Nephron progenitor cell (in vitro differentiated cells): Measurements from ENCODE around the gene TMEM217.
"Not testable (repeated sequence)": the region's sequence is repeated elsewhere in the genome, so short reads cannot be mapped to it uniquely, and the experiment has no call there.

Source experiments
- DNase-seq: peaks from one replicate; pipeline ENCODE4 v3.0.0; 2021
- H3K27ac Mint-ChIP-seq: 2 replicates; pipeline ENCODE4 v1.8.0; 2021; ENCODE audit warnings: mild to moderate bottlenecking, moderate library complexity, mixed read lengths
- H3K27me3 Mint-ChIP-seq: 2 replicates; pipeline ENCODE4 v1.8.0; 2021; ENCODE audit warnings: mild to moderate bottlenecking, low read depth, mixed read lengths; ENCODE audit not compliant: poor library complexity
- H3K36me3 Mint-ChIP-seq: 2 replicates; pipeline ENCODE4 v1.8.0; 2021; ENCODE audit warnings: low read depth, mixed read lengths
- H3K4me1 Mint-ChIP-seq: 2 replicates; pipeline ENCODE4 v1.8.0; 2021; ENCODE audit warnings: mixed read lengths
- H3K4me3 Mint-ChIP-seq: 2 replicates; pipeline ENCODE4 v1.8.0; 2021; ENCODE audit warnings: mild to moderate bottlenecking, moderate library complexity, mixed read lengths
- H3K9me3 Mint-ChIP-seq: 2 replicates; pipeline ENCODE4 v1.8.0; 2021; ENCODE audit warnings: mild to moderate bottlenecking, moderate library complexity, mixed read lengths
- TF ChIP-seq, protein P1 (sequence below): fragments of 200-600 bp; sonication (generic); IDR thresholded peaks from 2 replicates; pipeline ENCODE4 v1.5.0; 2021; ENCODE audit warnings: antibody characterized with exemption

The TMEM217 gene

DNA sequence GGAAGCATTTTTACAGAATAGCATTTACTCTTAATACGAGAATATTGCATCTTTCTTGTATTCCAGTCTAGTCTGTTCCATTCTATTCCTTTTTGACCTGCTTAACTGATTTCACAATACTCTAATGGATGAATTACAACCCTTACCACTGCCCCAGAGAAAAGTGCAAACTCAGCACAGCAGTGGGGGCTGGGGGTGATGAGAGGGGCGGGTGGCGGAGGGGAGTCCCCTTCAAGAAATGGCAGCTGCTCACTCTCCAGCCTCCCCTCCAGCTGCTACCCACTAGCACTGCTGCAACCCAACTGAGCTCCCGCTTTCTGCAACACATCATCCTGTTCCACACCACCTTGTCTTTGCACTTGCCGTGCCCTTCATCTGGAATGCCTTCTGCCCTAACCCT lies 57.9 kb downstream of the TMEM217 start:
- Mint-ChIP-seq H3K27ac (no peak overlapping the region), H3K36me3 (no peaks in the 10 kb centered on the region), H3K27me3 (peaks cover 12% of the 10 kb centered on the region), H3K9me3 (peaks cover 13% of the 10 kb centered on the region), H3K4me1 (peaks cover 11% of the 10 kb centered on the region), H3K4me3 (no peak overlapping the region)
- DNase-seq, result no peak
- TF ChIP-seq, protein P1, sequence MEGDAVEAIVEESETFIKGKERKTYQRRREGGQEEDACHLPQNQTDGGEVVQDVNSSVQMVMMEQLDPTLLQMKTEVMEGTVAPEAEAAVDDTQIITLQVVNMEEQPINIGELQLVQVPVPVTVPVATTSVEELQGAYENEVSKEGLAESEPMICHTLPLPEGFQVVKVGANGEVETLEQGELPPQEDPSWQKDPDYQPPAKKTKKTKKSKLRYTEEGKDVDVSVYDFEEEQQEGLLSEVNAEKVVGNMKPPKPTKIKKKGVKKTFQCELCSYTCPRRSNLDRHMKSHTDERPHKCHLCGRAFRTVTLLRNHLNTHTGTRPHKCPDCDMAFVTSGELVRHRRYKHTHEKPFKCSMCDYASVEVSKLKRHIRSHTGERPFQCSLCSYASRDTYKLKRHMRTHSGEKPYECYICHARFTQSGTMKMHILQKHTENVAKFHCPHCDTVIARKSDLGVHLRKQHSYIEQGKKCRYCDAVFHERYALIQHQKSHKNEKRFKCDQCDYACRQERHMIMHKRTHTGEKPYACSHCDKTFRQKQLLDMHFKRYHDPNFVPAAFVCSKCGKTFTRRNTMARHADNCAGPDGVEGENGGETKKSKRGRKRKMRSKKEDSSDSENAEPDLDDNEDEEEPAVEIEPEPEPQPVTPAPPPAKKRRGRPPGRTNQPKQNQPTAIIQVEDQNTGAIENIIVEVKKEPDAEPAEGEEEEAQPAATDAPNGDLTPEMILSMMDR, result no peak

DNA sequence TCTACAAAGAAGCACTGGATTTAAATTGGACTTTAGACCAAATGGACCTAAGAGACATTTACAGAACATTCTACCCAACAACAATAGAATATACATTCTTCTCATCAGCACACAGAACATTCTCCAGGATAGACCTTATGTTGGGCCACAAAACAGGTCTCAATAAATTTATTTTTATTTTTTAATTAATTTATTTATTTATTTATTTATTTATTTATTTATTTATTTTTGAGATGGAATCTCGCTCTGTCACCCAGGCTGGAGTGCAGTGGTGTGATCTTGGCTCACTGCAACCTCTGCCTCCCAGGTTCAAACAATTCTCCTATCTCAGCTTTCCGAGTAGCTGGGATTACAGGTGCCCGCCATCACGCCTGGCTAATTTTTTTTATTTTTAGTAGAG lies 61.5 kb downstream of the TMEM217 start:
- Mint-ChIP-seq H3K9me3 (peaks cover 13% of the 10 kb centered on the region), H3K4me1 (peaks cover 19% of the 10 kb centered on the region)
- not testable (repeated sequence) for DNase-seq, H3K27ac Mint-ChIP-seq, H3K36me3 Mint-ChIP-seq, H3K27me3 Mint-ChIP-seq, H3K4me3 Mint-ChIP-seq

DNA sequence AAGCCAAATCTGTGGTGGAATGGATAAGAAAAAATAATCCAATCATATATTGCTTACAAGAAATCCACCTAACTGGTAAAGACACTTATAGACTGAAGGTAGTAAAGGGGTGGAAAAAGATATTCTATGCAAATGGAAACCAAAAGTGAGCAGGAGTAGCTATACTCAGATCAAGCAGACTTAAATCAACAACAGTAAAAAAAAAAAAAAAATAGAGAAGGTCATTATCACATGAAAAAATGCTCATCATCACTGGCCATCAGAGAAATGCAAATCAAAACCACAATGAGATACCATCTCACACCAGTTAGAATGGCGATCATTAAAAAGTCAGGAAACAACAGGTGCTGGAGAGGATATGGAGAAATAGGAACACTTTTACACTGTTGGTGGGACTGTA lies 63.1 kb downstream of the TMEM217 start:
- H3K27me3 Mint-ChIP-seq, H3K36me3 Mint-ChIP-seq, H3K27ac Mint-ChIP-seq, DNase-seq, H3K4me3 Mint-ChIP-seq: not testable (repeated sequence)
- Mint-ChIP-seq H3K4me1 (peaks cover 10% of the 10 kb centered on the region), H3K9me3 (peaks cover 13% of the 10 kb centered on the region)

DNA sequence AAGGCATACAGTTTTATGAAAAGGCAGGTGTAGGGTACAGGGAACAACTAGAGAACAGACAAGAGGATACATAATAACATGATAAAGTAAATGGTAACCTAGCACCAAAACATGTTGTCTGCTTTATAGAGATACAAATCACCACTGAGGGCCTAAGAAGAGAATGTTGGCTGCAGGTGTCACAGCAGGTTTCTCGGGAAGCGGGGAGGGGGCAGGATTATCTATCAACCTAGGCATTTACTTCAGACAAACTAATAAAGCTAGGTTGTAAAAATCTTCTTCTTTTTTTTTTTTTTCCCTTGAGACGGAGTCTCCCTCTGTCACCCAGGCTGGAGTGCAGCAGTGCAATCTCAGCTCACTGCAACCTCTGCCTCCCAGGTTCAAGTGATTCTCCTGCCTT lies 65.3 kb downstream of the TMEM217 start:
- Mint-ChIP-seq H3K4me1 (peaks cover 10% of the 10 kb centered on the region), H3K4me3 (no peak overlapping the region), H3K9me3 (peaks cover 10% of the 10 kb centered on the region), H3K27ac (no peak overlapping the region), H3K27me3 (peaks cover 3% of the 10 kb centered on the region), H3K36me3 (no peaks in the 10 kb centered on the region)
- DNase-seq, result no peak
- TF ChIP-seq, protein P1, result no peak

DNA sequence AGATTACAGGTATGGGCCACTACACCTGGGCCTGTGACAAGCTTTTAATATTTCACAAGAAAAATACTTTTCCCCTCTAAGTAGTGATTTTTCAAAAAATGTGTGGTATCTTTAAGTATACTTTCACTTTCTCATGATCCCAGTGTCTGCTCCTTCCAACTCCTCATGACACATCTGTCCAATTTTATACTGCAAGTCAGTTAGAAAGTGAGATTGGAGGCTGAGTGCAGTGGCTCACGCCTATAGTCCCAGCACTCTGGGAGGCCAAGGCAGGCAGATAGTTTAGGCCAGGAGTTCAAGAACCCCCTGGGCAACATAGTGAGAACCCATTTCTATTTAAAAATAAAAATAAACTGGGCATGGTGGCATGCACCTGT lies 67.8 kb downstream of the TMEM217 start:
- Mint-ChIP-seq H3K36me3 (no peaks in the 10 kb centered on the region), H3K27ac (no peak overlapping the region), H3K4me1 (peaks cover 10% of the 10 kb centered on the region), H3K4me3 (no peak overlapping the region), H3K9me3 (peaks cover 9% of the 10 kb centered on the region), H3K27me3 (peaks cover 6% of the 10 kb centered on the region)
- DNase-seq, result no peak
- TF ChIP-seq, protein P1, result no peak

DNA sequence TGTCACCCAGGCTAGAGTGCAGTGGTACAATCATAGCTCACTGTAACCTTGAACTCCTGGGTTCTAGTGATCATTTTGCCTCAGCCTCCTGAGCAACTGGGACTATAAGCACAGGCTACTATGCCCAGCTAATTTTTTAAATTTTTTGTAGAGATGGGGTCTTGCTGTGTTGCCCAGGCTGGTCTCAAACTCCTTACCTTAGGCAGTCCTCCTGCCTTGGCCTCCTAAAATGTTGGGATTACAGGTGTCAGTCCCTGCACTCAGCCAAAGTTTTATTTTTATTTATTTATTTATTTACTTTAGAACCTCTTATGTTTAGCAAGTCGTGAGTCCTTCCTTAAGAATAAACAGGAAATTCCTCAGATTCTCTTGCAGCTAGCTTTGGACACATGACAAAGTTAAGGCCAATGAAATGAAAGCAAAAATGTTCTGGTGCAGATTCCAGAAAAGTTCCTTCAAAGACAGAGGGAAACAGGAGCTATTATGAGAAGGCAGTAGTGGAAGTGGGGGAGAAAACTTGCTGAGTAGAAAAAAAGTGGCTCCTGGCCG lies 68.9 kb downstream of the TMEM217 start:
- Mint-ChIP-seq H3K27ac (no peak overlapping the region), H3K36me3 (no peaks in the 10 kb centered on the region), H3K27me3 (peaks cover 4% of the 10 kb centered on the region), H3K4me1 (peaks cover 10% of the 10 kb centered on the region), H3K4me3 (no peak overlapping the region), H3K9me3 (peaks cover 9% of the 10 kb centered on the region)
- no peak for DNase-seq
- TF ChIP-seq, protein P1, result no peak

DNA sequence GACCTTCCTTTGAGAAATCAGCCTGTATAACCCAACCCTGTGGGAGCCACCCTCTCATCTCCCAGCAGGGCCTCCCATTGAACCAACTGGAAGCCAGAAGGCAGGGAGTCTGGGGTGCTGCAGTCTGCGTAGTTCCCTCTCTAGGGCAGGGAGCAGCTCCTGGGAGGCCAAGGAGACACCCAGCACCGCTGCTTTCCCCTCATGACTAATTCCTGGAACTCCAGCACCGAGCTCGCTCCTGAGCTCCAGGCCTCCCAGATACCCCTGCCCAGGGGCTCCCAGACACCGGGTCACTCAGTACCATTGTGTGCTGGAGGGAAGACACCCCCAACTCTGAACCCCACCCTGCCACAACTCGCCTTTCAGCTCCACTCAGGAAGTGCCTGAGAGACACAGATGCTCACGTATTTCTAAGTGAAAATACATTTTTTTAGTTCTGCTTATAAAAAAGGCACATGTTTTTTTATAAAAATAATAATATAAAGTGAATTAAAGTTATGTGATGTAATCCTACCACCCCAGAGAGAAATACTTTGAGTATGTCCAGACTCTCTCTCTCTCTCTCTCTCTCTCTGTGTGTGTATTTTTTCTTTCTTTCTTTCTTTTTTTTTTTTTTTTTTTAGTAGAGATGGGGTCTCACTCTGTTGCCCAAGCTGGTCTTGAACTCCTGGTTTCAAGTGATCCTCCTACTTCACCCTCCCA lies 70.5 kb downstream of the TMEM217 start:
- TF ChIP-seq, protein P1, result no peak
- Mint-ChIP-seq H3K9me3 (peaks cover 9% of the 10 kb centered on the region), H3K36me3 (no peaks in the 10 kb centered on the region), H3K4me3 (no peak overlapping the region), H3K27me3 (peaks cover 3% of the 10 kb centered on the region), H3K27ac (no peak overlapping the region), H3K4me1 (peaks cover 2% of the 10 kb centered on the region)
- no peak for DNase-seq

DNA sequence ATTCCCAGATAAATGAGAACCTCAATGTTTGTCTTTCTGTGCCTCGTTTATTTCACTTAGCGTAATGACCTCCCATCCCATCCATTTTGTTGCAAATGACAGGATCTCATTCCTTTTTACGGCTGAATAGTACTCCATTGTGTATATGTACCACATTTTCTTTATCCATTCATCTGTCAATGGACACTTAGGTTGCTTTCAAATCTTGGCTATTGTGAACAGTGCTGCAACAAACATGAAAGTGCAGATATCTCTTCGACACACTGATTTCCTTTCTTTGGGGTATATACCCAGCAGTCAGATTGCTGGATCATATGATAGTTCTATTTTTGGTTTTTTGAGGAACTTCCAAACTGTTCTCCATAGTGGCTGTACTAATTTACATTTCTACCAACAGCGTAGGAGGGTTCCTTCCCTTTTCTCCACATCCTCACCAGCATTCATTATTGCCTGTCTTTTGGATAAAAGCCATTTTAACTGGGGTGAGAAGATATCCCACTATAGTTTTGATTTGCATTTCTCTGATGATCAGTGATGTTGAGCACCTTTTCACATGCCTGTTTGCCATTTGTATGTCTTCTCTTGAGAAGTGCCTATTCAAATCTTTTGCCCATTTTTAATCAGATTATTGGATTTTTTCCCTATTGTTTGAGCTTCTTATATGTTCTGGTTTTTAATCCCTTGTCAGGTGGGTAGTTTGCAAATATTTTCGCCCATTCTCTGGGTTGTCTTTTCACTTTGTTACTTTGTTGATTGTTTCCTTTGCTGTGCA lies 71.8 kb downstream of the TMEM217 start:
- H3K27ac Mint-ChIP-seq, H3K9me3 Mint-ChIP-seq, H3K36me3 Mint-ChIP-seq, DNase-seq, H3K27me3 Mint-ChIP-seq, H3K4me3 Mint-ChIP-seq, H3K4me1 Mint-ChIP-seq: not testable (repeated sequence)
